Chondrocyte (in vitro differentiated cells): Measurements from ENCODE around the gene SYT17. TPM values are rescaled to one million over a fixed set of nuclear protein-coding genes. Genes with fewer than 3 reads are reported as not detected.
A peak's percentile ranks its signal among the peaks of the same experiment; 100 is the strongest.

Source experiments
- DNase-seq: peaks from one replicate; pipeline ENCODE4 v3.0.0; 2021; ENCODE audit warnings: mixed read lengths, low spot score
- H3K27ac Mint-ChIP-seq: one replicate; pipeline ENCODE4 v1.8.0; 2021; ENCODE audit warnings: mild to moderate bottlenecking, moderate library complexity, mixed read lengths; ENCODE audit not compliant: unreplicated experiment
- H3K27me3 Mint-ChIP-seq: 2 replicates; pipeline ENCODE4 v1.8.0; 2021; ENCODE audit warnings: low read depth, mixed read lengths
- H3K36me3 Mint-ChIP-seq: 2 replicates; pipeline ENCODE4 v1.8.0; 2021; ENCODE audit warnings: low read depth, mixed read lengths
- H3K4me1 Mint-ChIP-seq: 2 replicates; pipeline ENCODE4 v1.8.0; 2021; ENCODE audit warnings: low read depth, mild to moderate bottlenecking, mixed read lengths
- H3K4me3 Mint-ChIP-seq: one replicate; pipeline ENCODE4 v1.8.0; 2021; ENCODE audit warnings: mild to moderate bottlenecking, moderate library complexity, mixed read lengths; ENCODE audit not compliant: unreplicated experiment
- H3K9me3 Mint-ChIP-seq: 2 replicates; pipeline ENCODE4 v1.8.0; 2021; ENCODE audit warnings: low read depth, mixed read lengths
- long read RNA-seq: library from polyadenylated mRNA; stranded (forward); transcript quantifications from one replicate; pipeline ENCODE4 v2.0.0, GENCODE V29; 2021
- total RNA-seq: library from RNA; stranded (reverse); gene quantifications from 3 replicates; pipeline ENCODE4 v1.2.1, GENCODE V29; 2021
- TF ChIP-seq, protein P1 (sequence below): fragments of 200-600 bp; sonication (generic); IDR thresholded peaks from 2 replicates; pipeline ENCODE4 v1.5.0; 2021; ENCODE audit warnings: antibody characterized with exemption, mild to moderate bottlenecking, moderate library complexity

Gene SYT17, protein sequence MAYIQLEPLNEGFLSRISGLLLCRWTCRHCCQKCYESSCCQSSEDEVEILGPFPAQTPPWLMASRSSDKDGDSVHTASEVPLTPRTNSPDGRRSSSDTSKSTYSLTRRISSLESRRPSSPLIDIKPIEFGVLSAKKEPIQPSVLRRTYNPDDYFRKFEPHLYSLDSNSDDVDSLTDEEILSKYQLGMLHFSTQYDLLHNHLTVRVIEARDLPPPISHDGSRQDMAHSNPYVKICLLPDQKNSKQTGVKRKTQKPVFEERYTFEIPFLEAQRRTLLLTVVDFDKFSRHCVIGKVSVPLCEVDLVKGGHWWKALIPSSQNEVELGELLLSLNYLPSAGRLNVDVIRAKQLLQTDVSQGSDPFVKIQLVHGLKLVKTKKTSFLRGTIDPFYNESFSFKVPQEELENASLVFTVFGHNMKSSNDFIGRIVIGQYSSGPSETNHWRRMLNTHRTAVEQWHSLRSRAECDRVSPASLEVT
- 0.46 to 0.97 TPM (median 0.60 TPM) in 3 replicates for total RNA-seq
- long read RNA-seq: 0 reads

DNA sequence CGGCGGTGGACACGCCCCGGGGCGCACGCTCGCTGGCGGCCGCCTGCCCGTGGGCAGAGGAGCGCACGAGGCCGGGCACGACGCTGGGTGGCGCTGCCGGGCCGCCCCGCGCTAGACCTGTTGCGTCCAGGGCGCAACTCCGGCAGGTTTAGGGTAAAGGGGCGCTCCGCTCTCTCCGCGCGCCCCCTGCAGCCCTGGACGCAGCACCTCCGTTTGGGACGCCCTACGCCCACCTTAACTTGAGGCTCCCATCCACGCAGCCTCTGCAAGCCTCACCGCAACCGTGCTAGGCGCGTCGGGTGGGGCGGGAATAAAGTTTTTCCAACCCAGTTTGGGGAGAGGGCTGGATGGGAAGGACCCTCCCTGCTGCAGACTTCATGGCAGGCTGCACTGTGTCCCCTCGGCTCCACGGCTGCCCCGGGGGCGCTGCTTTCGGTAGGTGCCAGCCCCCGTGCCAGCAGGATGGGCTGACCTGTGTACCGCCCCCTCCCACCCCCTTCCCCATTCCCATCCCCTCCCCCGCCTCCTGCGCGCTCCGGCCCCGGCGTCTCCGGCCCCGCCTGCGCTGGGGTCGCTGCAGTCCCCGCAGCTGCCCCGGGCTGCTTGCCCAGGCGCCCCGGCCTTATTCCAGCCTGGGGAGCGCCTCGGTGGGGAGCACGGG lies at the start of gene SYT17:
Gene SYT17 (plus strand): TSS at position 531 of the 661 bp plus-strand sequence. CDS start 407 bp downstream, outside the sequence.
- H3K9me3 Mint-ChIP-seq: peaks cover 4% of the 10 kb centered on the region
- no peak for DNase-seq
- no peak within 1 kb of the TSS for H3K27ac Mint-ChIP-seq
- TF ChIP-seq, protein P1, sequence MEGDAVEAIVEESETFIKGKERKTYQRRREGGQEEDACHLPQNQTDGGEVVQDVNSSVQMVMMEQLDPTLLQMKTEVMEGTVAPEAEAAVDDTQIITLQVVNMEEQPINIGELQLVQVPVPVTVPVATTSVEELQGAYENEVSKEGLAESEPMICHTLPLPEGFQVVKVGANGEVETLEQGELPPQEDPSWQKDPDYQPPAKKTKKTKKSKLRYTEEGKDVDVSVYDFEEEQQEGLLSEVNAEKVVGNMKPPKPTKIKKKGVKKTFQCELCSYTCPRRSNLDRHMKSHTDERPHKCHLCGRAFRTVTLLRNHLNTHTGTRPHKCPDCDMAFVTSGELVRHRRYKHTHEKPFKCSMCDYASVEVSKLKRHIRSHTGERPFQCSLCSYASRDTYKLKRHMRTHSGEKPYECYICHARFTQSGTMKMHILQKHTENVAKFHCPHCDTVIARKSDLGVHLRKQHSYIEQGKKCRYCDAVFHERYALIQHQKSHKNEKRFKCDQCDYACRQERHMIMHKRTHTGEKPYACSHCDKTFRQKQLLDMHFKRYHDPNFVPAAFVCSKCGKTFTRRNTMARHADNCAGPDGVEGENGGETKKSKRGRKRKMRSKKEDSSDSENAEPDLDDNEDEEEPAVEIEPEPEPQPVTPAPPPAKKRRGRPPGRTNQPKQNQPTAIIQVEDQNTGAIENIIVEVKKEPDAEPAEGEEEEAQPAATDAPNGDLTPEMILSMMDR: peak; percentile 85
- H3K27me3 Mint-ChIP-seq: peaks cover 25% of the 10 kb centered on the region
- peak within 1 kb of the TSS; percentile 65 for H3K4me3 Mint-ChIP-seq
- no peaks in the 10 kb centered on the region for H3K36me3 Mint-ChIP-seq
- no peaks in the 10 kb centered on the region for H3K4me1 Mint-ChIP-seq

DNA sequence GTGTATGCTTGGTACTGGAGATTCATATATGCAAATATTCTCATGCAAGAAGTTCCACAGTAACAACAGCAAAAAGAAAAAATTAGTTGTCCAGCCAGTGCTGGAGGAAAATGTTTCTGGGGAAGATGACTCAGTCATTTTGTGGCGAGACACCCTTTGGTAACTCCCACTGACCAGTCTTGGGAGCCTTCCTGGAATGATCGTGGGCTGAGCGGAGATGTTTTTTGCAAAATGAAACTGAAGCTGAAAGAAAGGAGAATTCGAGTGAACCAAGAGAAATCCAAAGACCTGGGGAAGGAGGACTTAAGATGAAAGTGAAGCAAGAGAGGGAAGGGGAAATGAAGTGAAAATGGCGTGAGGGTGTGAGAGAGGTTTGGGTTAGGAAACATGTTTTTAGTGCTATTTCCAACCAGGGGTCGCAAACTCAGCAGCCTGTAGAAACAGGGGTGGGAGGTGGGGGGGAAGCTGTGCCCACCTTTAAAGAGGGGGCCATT lies 49.1 kb upstream of the SYT17 start:
- no peak for DNase-seq
- Mint-ChIP-seq H3K9me3 (no peaks in the 10 kb centered on the region), H3K4me3 (peak overlapping the region; percentile 83), H3K27ac (peak overlapping the region; percentile 99), H3K27me3 (no peaks in the 10 kb centered on the region), H3K4me1 (peaks cover 50% of the 10 kb centered on the region), H3K36me3 (peaks cover 14% of the 10 kb centered on the region)
- TF ChIP-seq, protein P1: no peak

DNA sequence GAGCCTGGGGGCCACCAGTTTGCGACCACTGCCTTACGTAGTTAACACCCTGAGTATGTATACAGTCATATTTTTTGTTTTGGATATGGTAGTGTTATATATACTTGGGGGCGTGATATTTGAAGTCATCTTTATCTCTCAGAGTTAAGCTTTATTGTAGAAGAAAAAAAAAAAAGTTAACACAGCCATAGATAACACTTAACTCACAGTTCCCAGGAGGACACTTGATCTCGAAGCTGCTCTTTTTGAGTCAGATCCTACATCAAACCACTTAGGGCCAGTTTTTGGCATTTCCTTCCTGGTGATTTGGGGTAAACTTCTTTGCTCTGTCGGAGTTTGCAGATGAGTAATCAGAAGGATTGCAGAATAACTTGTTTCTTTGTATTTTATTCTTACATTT lies 48.5 kb upstream of the SYT17 start:
- Mint-ChIP-seq H3K9me3 (no peaks in the 10 kb centered on the region), H3K36me3 (peaks cover 14% of the 10 kb centered on the region), H3K27ac (peak overlapping the region; percentile 99), H3K27me3 (no peaks in the 10 kb centered on the region), H3K4me1 (peaks cover 50% of the 10 kb centered on the region), H3K4me3 (peak overlapping the region; percentile 83)
- no peak for DNase-seq
- TF ChIP-seq, protein P1: no peak

DNA sequence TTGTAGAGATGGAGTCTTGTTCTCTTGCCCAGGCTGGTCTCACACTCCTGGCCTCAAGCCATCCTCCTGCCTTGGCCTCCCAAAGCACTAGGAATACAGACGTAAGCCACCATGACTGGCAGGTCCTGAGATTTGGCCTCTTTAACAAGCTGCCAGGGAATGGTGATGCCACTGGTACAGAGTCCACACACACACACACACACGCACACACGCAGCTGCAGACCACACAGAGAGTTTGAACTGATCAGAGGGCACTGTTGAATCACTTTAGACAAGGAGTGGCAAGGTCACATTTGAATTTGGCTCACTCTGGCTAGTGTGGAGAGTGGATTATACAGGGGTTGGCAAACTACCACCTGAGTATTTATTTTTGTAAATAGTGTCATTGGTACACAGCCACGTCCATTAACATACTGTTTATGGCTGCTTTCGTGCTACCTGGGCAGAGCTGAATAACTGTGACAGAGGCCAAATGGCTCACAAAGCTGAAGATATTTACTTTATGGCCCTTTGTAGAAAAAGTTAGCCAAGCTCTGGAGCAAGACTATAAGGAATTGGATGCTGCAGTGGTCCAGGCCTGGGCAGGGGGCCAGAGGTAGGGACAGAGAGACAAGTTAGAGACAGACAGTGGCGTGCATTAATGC lies 44.4 kb upstream of the SYT17 start:
- Mint-ChIP-seq H3K4me1 (peaks cover 19% of the 10 kb centered on the region), H3K27ac (peak overlapping the region; percentile 32), H3K27me3 (no peaks in the 10 kb centered on the region), H3K36me3 (peaks cover 15% of the 10 kb centered on the region), H3K9me3 (no peaks in the 10 kb centered on the region), H3K4me3 (no peak overlapping the region)
- TF ChIP-seq, protein P1: no peak
- no peak for DNase-seq

DNA sequence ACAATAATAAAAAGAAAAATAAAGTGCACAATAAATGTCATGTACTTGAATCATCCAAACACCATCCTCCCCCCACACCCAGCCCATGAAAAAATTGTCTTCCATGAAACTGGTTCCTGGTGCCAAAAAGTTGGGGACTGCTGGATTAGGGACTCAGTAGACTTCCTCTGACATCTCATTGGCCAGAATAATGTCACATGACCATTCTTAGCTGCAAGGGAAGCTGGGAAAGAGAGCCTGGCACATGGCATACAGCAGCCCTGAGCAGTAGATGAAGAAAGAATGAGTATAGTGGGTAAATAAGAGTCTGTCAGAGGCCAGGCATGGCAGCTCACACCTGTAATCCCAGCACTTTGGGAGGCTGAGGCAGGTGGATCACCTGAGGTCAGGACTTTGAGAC lies 41.7 kb upstream of the SYT17 start:
- Mint-ChIP-seq H3K27me3 (no peaks in the 10 kb centered on the region), H3K36me3 (peaks cover 14% of the 10 kb centered on the region), H3K27ac (no peak overlapping the region), H3K9me3 (no peaks in the 10 kb centered on the region), H3K4me1 (peaks cover 23% of the 10 kb centered on the region), H3K4me3 (no peak overlapping the region)
- TF ChIP-seq, protein P1: no peak
- DNase-seq: no peak
